Measurements from ENCODE around the gene RESF1.
"Not testable (repeated sequence)": the region's sequence is repeated elsewhere in the genome, so short reads cannot be mapped to it uniquely, and the experiment has no call there.

Gene RESF1

DNA sequence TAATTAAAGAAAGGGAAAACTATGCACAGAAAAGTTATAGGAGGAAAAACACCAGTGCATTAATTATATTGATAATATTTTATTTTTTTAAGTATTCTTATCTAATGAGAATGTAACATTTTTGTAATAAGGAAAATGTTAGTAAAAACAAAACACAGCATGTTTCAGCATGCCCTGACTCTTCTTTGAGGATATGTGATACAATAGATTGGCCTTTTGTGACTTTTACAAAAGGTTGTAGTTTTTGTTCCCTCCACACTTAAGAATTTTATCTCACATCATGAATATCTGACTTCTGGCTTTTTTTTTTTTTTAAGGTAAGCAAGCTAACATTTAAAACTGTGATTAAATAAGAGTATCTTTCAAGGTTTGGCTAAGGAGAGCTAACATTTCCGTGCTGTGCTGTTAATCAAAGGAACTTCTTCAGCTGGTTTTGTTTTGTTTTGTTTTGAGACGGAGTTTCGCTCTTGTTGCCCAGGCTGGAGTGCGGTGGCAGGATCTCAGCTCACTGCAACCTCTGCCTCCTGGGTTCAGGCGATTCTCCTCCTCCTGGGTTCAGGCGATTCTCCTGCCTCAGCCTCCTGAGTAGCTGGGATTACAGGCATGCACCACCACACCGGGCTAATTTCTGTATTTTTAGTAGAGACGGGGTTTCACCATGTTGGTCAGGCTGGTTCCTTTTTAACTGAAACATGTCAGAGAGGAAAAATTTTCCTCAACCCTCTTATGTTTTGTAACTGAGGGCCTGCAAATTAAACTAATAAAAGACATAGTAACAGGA lies 30.8 kb upstream of the RESF1 start:
- TF ChIP-seq, protein P1, sequence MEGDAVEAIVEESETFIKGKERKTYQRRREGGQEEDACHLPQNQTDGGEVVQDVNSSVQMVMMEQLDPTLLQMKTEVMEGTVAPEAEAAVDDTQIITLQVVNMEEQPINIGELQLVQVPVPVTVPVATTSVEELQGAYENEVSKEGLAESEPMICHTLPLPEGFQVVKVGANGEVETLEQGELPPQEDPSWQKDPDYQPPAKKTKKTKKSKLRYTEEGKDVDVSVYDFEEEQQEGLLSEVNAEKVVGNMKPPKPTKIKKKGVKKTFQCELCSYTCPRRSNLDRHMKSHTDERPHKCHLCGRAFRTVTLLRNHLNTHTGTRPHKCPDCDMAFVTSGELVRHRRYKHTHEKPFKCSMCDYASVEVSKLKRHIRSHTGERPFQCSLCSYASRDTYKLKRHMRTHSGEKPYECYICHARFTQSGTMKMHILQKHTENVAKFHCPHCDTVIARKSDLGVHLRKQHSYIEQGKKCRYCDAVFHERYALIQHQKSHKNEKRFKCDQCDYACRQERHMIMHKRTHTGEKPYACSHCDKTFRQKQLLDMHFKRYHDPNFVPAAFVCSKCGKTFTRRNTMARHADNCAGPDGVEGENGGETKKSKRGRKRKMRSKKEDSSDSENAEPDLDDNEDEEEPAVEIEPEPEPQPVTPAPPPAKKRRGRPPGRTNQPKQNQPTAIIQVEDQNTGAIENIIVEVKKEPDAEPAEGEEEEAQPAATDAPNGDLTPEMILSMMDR (IDR thresholded peaks at IDR 0.05; ENCODE audit: low read depth, low read length): no peak
- DNase-seq: no peak
- Histone ChIP-seq H3K27me3 (ENCODE audit: insufficient read depth, low read depth, severe bottlenecking) (no peaks in the 10 kb centered on the region), H3K36me3 (no peaks in the 10 kb centered on the region), H3K27ac (no peak overlapping the region), H3K4me3 (ENCODE audit: low read depth, low read length) (no peak overlapping the region), H3K9me3 (ENCODE audit: severe bottlenecking) (no peaks in the 10 kb centered on the region)

DNA sequence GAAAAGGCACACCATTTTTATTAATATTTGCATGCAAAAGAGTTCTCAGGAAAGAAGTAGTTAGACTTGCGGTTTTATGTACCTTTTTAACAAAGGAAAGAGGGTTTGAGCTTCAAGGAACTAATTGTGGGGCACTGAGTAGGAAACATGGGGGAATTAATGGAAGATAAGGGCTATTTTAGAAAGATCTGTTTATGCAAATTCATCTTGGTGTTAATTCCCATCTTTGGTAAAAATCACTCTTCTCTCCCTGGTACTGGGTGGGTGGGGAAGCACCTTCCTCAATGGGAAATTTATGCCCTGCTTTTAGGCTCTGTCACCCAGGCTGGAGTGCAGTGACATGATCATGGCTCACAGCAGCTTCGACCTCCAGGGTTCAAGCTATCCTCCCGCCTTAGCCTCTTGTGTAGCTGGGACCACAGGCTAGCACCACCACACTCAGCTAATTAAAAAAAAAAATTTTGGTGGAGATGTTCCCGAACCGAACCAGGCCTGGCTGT lies 30.1 kb upstream of the RESF1 start:
- Histone ChIP-seq H3K27ac (no peak overlapping the region), H3K27me3 (ENCODE audit: insufficient read depth, low read depth, severe bottlenecking) (no peaks in the 10 kb centered on the region), H3K9me3 (ENCODE audit: severe bottlenecking) (no peaks in the 10 kb centered on the region), H3K36me3 (no peaks in the 10 kb centered on the region), H3K4me3 (ENCODE audit: low read depth, low read length) (no peak overlapping the region)
- DNase-seq: no peak
- TF ChIP-seq, protein P1 (IDR thresholded peaks at IDR 0.05; ENCODE audit: low read depth, low read length): no peak

DNA sequence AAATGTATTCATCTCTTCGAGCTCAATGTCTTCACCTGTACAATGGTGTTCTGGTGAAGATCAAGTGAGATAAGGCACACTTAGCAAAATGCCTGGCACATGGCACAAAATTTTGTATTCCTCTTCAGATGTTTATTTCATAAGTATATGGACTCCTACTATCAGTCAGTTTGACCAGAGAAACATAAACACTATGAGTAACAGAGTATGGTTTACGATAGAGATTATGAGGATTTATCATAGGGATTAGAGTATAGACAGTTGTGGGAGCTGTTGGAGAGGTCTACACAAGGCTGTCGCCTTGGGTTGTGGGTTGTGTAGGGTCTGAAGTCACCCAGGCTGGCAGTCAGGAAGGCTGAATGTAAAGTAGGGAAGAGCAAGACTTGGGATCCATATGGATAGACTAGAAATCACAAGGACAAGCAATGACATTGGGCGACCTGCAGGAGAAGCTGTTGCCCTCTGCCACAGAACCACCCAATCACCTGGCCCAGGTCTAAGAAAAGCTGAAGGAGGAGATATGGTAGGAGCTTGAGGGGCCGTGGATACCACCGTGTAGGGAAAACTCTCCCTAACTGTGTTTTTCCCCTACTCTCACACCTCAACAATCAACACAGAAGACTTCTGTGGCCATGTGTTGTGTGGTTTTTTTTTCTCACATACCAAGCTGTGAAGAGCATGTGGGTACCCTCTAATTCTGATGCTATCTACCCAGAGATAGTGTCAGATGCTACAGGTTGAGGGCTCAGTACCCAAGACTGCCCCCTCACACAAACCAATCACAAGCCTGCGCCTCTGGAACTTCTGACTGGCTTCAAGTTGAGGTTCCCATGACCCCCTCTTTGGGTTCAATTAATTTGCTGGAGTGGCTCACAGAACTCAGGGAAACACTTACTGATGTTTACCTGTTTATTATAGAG lies 27.2 kb upstream of the RESF1 start:
- no peaks in the 10 kb centered on the region for H3K27me3 ChIP-seq (ENCODE audit: insufficient read depth, low read depth, severe bottlenecking)
- DNase-seq: no peak
- no peaks in the 10 kb centered on the region for H3K36me3 ChIP-seq
- H3K9me3 ChIP-seq (ENCODE audit: severe bottlenecking): no peaks in the 10 kb centered on the region
- no peak overlapping the region for H3K4me3 ChIP-seq (ENCODE audit: low read depth, low read length)
- H3K27ac ChIP-seq: no peak overlapping the region
- TF ChIP-seq, protein P1 (IDR thresholded peaks at IDR 0.05; ENCODE audit: low read depth, low read length): 0 out of 2 replicates have a peak, but pooled peaks have one; percentile 4

DNA sequence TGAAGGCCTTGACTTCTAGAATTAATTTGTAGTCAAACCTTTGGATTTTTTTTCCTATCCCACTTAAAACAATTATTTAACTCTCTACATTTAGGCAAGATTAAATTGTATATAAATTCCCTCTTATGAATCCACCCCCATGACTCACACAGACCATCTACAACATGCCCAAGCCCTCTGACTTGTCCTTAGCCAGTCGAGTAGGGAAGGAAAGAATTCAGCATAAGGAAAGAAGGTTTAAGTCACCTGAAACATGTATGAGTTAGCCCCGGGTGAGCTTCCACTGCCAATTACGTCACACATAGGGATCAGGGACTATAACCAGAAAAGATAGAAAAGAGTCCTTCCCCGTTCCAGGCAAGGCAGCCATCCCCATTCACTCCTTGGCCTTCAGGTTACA lies 14.9 kb upstream of the RESF1 start:
- no peak overlapping the region for H3K4me3 ChIP-seq (ENCODE audit: low read depth, low read length)
- no peak for DNase-seq
- no peak overlapping the region for H3K27ac ChIP-seq
- H3K36me3 ChIP-seq: no peaks in the 10 kb centered on the region
- TF ChIP-seq, protein P1 (IDR thresholded peaks at IDR 0.05; ENCODE audit: low read depth, low read length): no peak
- H3K9me3 ChIP-seq (ENCODE audit: severe bottlenecking): peaks cover 13% of the 10 kb centered on the region
- H3K27me3 ChIP-seq (ENCODE audit: insufficient read depth, low read depth, severe bottlenecking): no peaks in the 10 kb centered on the region

DNA sequence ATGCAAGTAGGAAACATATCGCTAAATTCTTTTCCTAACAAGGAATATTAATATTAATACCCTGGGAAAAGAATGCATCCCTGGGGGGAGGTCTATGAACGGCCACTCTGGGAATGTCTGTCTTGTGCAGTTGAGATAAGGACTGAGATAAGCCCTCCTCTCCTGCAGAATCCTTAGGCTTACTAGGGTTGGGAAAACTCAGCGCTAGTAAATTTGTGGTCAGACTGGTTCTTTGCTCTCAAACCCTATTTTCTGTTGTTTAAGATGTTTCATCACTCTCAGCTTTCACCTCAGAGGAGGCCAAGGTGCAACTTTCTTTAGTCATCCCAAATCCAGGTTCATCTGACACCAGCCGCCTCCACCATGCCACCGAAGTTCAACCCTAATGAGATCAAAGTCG lies 11.2 kb upstream of the RESF1 start:
- DNase-seq: no peak
- TF ChIP-seq, protein P1 (IDR thresholded peaks at IDR 0.05; ENCODE audit: low read depth, low read length): no peak
- Histone ChIP-seq H3K36me3 (no peaks in the 10 kb centered on the region), H3K27ac (no peak overlapping the region), H3K27me3 (ENCODE audit: insufficient read depth, low read depth, severe bottlenecking) (no peaks in the 10 kb centered on the region), H3K9me3 (ENCODE audit: severe bottlenecking) (peaks cover 11% of the 10 kb centered on the region), H3K4me3 (ENCODE audit: low read depth, low read length) (no peak overlapping the region)

GRCh38 chr12:31948697-31949359 lies 10.4 kb upstream of the RESF1 start:
- H3K27me3 ChIP-seq (ENCODE audit: insufficient read depth, low read depth, severe bottlenecking); H3K4me3 ChIP-seq (ENCODE audit: low read depth, low read length); DNase-seq; H3K36me3 ChIP-seq; H3K27ac ChIP-seq: not testable (repeated sequence)
- peaks cover 11% of the 10 kb centered on the region for H3K9me3 ChIP-seq (ENCODE audit: severe bottlenecking)

All from WERI-Rb-1 (cell line).